ENCODE data around the gene RAD52. TPM values are rescaled to one million over a fixed set of nuclear protein-coding genes. Genes with fewer than 3 reads are reported as not detected.

RAD52 gene
- total RNA-seq, 3 donors from 2014 or later (not counting 1 experiment from before 2014, with no cell fraction given), result 9.4 to 15.5 (median 13.7) TPM

GRCh38 chr12:916240-916639 lies 33.3 kb downstream of the RAD52 start:
- H3K27ac ChIP-seq (ENCODE audit: low read length), result no peak overlapping the region
- 79% methylated on average over 27 of the region's 27 CpGs for WGBS (ENCODE audit: insufficient coverage)
- no peak overlapping the region for H3K4me3 ChIP-seq (ENCODE audit: low read length)
- DNase-seq (peak in 1 of 2 donors; percentile 22), ATAC-seq (peak in 1 of 3 donors; percentile 48)
- no peaks in the 10 kb centered on the region for H3K36me3 Mint-ChIP-seq
- no peaks in the 10 kb centered on the region for H3K9me3 ChIP-seq (ENCODE audit: control insufficient read depth, insufficient read depth, low read length)
- no peaks in the 10 kb centered on the region for H3K27me3 Mint-ChIP-seq (ENCODE audit: low read depth in 2 of 2)
- H3K9me3 Mint-ChIP-seq, result no peaks in the 10 kb centered on the region
- H3K27ac Mint-ChIP-seq, result peak overlapping the region; percentile 77 to 82
- peak overlapping the region; percentile 77 for H3K4me3 Mint-ChIP-seq
- intact Hi-C loops (cut with micrococcal nuclease), result no loop called here
- H3K4me1 ChIP-seq (ENCODE audit: control insufficient read depth, insufficient read depth, low read length), result peaks cover 19% of the 10 kb centered on the region
- H3K27me3 ChIP-seq (ENCODE audit: control insufficient read depth, insufficient read depth, low read length), result no peaks in the 10 kb centered on the region
- peaks cover 21 to 31% of the 10 kb centered on the region in 2 donors for H3K4me1 Mint-ChIP-seq
- no peak for TF ChIP-seq CTCF (IDR thresholded peaks at IDR 0.05)
- peaks cover 47% of the 10 kb centered on the region for H3K36me3 ChIP-seq (ENCODE audit: control insufficient read depth, insufficient read depth, low read length)

GRCh38 chr12:915090-915489 lies 34.4 kb downstream of the RAD52 start:
- H3K27ac ChIP-seq (ENCODE audit: low read length), result peak overlapping the region; percentile 18
- Mint-ChIP-seq H3K4me1 (peaks cover 21 to 31% of the 10 kb centered on the region in 2 donors), H3K27ac (peak overlapping the region; percentile 79 to 82), H3K36me3 (no peaks in the 10 kb centered on the region), H3K27me3 (ENCODE audit: low read depth in 2 of 2) (no peaks in the 10 kb centered on the region), H3K4me3 (no peak overlapping the region), H3K9me3 (no peaks in the 10 kb centered on the region)
- peak in 2 of 3 donors; percentile 58 to 69 for ATAC-seq
- H3K27me3 ChIP-seq (ENCODE audit: control insufficient read depth, insufficient read depth, low read length), result no peaks in the 10 kb centered on the region
- TF ChIP-seq CTCF (IDR thresholded peaks at IDR 0.05), result no peak
- H3K36me3 ChIP-seq (ENCODE audit: control insufficient read depth, insufficient read depth, low read length), result peaks cover 51% of the 10 kb centered on the region
- intact Hi-C loops (cut with micrococcal nuclease), result no loop called here
- H3K4me3 ChIP-seq (ENCODE audit: low read length), result no peak overlapping the region
- no peak for DNase-seq
- 10% methylated on average over 3 of the region's 5 CpGs for WGBS (ENCODE audit: insufficient coverage)
- H3K9me3 ChIP-seq (ENCODE audit: control insufficient read depth, insufficient read depth, low read length), result no peaks in the 10 kb centered on the region
- peaks cover 19% of the 10 kb centered on the region for H3K4me1 ChIP-seq (ENCODE audit: control insufficient read depth, insufficient read depth, low read length)

DNA sequence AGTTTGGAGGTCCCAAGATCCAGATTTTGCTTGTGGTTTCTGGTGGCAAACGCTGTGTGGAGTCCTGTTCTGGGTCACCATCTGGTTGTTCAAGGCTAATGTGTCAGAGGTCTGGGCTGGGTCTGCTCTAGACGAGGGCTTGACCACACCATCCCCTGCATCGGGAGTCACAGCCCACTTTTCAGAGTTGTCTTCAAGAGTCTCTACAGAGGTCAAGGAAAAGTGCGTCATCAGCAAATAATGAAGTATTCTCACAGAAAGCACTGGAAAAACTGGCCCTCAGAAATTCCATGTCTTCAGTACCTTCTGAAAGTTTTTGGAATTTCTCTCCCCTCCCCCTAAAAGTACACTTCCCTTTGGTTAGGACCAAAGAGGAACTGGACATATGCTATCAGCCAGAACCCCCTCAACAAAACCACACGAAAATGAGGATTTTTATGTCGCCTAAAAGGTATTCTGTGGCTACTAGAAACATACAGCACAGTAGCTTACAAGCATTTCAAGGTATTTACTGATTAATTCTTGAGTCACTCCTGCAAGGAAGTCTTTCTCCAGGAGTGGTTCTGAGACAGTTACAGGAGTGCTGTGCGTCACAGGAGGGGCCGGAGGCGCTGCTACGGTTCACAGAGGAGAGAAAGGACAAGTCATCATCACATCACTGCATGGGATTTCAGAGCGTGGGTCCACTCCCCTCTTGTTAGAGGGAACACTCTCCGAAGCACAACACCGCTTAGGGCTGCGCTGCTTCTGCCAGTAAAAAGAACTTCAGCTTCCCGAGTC lies 35.4 kb downstream of the RAD52 start:
- no peak overlapping the region for H3K4me3 ChIP-seq (ENCODE audit: low read length)
- Mint-ChIP-seq H3K27me3 (ENCODE audit: low read depth in 2 of 2) (no peaks in the 10 kb centered on the region), H3K4me3 (no peak overlapping the region), H3K9me3 (no peaks in the 10 kb centered on the region), H3K4me1 (peaks cover 21 to 31% of the 10 kb centered on the region in 2 donors), H3K27ac (peak overlapping the region; percentile 79 to 82), H3K36me3 (no peaks in the 10 kb centered on the region)
- H3K36me3 ChIP-seq (ENCODE audit: control insufficient read depth, insufficient read depth, low read length), result peaks cover 58% of the 10 kb centered on the region
- ATAC-seq (no peak), DNase-seq (no peak)
- WGBS (ENCODE audit: insufficient coverage), result 73% methylated on average over 15 of the region's 15 CpGs
- peaks cover 19% of the 10 kb centered on the region for H3K4me1 ChIP-seq (ENCODE audit: control insufficient read depth, insufficient read depth, low read length)
- H3K9me3 ChIP-seq (ENCODE audit: control insufficient read depth, insufficient read depth, low read length), result no peaks in the 10 kb centered on the region
- intact Hi-C loops (cut with micrococcal nuclease), result no loop called here
- no peaks in the 10 kb centered on the region for H3K27me3 ChIP-seq (ENCODE audit: control insufficient read depth, insufficient read depth, low read length)
- TF ChIP-seq CTCF (IDR thresholded peaks at IDR 0.05), result no peak
- H3K27ac ChIP-seq (ENCODE audit: low read length), result no peak overlapping the region
